Neural cell (in vitro differentiated cells): ENCODE measurements around the gene APOBEC3F. TPM values are rescaled to one million over a fixed set of nuclear protein-coding genes. Genes with fewer than 3 reads are reported as not detected.
"Not testable (repeated sequence)": the region's sequence is repeated elsewhere in the genome, so short reads cannot be mapped to it uniquely, and the experiment has no call there.

Experiments
- H2AFZ ChIP-seq: fragments of 200-600, 300-800 bp; sonication (generic), shearing (Covaris generic); 2 replicates; pipeline ENCODE4 v1.6.0; 2014; ENCODE audit warnings: low read depth, mild to moderate bottlenecking, antibody characterized with exemption, low read length, moderate library complexity
- H3F3A ChIP-seq: fragments of 200-600 bp; shearing (Covaris generic); 2 replicates; pipeline ENCODE4 v1.6.1; 2016; ENCODE audit warnings: mild to moderate bottlenecking, moderate library complexity, mixed read lengths, antibody characterized with exemption, low read length; ENCODE audit not compliant: insufficient read depth, poor library complexity, severe bottlenecking
- H3K27ac ChIP-seq: fragments of 200-600, 300-800 bp; sonication (generic), shearing (Covaris generic); 2 replicates; pipeline ENCODE4 v1.5.1; 2014; ENCODE audit warnings: mild to moderate bottlenecking, low read length, moderate library complexity
- H3K27me3 ChIP-seq: fragments of 300-800, 200-600 bp; sonication (generic), shearing (Covaris generic); 2 replicates; pipeline ENCODE4 v1.6.0; 2014; ENCODE audit warnings: mild to moderate bottlenecking, low read depth, low read length, moderate library complexity; ENCODE audit not compliant: insufficient read depth
- H3K36me3 ChIP-seq: fragments of 300-800, 200-600 bp; sonication (generic), shearing (Covaris generic); 2 replicates; pipeline ENCODE4 v1.5.1; 2014; ENCODE audit warnings: mild to moderate bottlenecking, antibody characterized with exemption, low read length, moderate library complexity; ENCODE audit not compliant: insufficient read depth
- H3K4me2 ChIP-seq: fragments of 300-800, 200-600 bp; sonication (generic), shearing (Covaris generic); 2 replicates; pipeline ENCODE4 v1.6.0; 2014; ENCODE audit warnings: mild to moderate bottlenecking, low read length
- H3K4me3 ChIP-seq: fragments of 300-800, 200-600 bp; sonication (generic), shearing (Covaris generic); 2 replicates; pipeline ENCODE4 v1.5.1; 2014; ENCODE audit warnings: mild to moderate bottlenecking, low read length, moderate library complexity
- H3K79me2 ChIP-seq: fragments of 200-600 bp; shearing (Covaris generic); replicated peaks from 2 replicates; pipeline ENCODE4 v1.6.0; 2014; ENCODE audit warnings: mild to moderate bottlenecking, low read length, moderate library complexity; ENCODE audit not compliant: insufficient read depth
- H3K9ac ChIP-seq: fragments of 300-800, 200-600 bp; sonication (generic), shearing (Covaris generic); 2 replicates; pipeline ENCODE4 v1.6.1; 2016; ENCODE audit warnings: mild to moderate bottlenecking, low read length, mixed read lengths
- H3K9me2 ChIP-seq: fragments of 200-600 bp; shearing (Covaris generic); 2 replicates; pipeline ENCODE4 v1.6.1; 2016; ENCODE audit warnings: mild to moderate bottlenecking, low read length, mixed read lengths; ENCODE audit not compliant: insufficient read depth
- H3K9me3 ChIP-seq: fragments of 200-600, 300-800 bp; sonication (generic), shearing (Covaris generic); 2 replicates; pipeline ENCODE4 v1.6.1; 2016; ENCODE audit warnings: mild to moderate bottlenecking, mixed run types, low read length, moderate library complexity, mixed read lengths
- H4K20me1 ChIP-seq: fragments of 200-600 bp; shearing (Covaris generic); 2 replicates; pipeline ENCODE4 v1.6.1; 2016; ENCODE audit warnings: mild to moderate bottlenecking, mixed run types; ENCODE audit not compliant: insufficient read depth
- EP300 ChIP-seq: fragments of 450-650 bp; conservative IDR thresholded peaks from 2 replicates; pipeline ENCODE4 v1.6.1; 2014; ENCODE audit warnings: antibody characterized with exemption, mild to moderate bottlenecking, moderate library complexity; ENCODE audit not compliant: poor library complexity, severe bottlenecking
- EZH2 ChIP-seq: fragments of 200-600, 300-800 bp; shearing (Covaris generic), sonication (generic); IDR thresholded peaks from 2 replicates; pipeline ENCODE4 v1.6.1; 2014; ENCODE audit warnings: antibody characterized with exemption, low read length, borderline replicate concordance, mild to moderate bottlenecking; ENCODE audit not compliant: insufficient read depth, poor library complexity, severe bottlenecking
- MXI1 ChIP-seq: fragments of 450-650 bp; conservative IDR thresholded peaks from 2 replicates; pipeline ENCODE4 v1.6.1; 2014; ENCODE audit warnings: antibody characterized with exemption, mild to moderate bottlenecking; ENCODE audit not compliant: poor library complexity, severe bottlenecking
- POLR2AphosphoS5 ChIP-seq: IDR thresholded peaks from 2 replicates; pipeline ENCODE4 v1.6.1; 2012
- RAD21 ChIP-seq: fragments of 450-650 bp; conservative IDR thresholded peaks from 2 replicates; pipeline ENCODE4 v1.6.1; 2014; ENCODE audit warnings: antibody characterized with exemption, mild to moderate bottlenecking, moderate library complexity
- SMC3 ChIP-seq: fragments of 450-650 bp; conservative IDR thresholded peaks from 2 replicates; pipeline ENCODE4 v1.6.1; 2014; ENCODE audit warnings: antibody characterized with exemption, mild to moderate bottlenecking, moderate library complexity; ENCODE audit not compliant: poor library complexity
- TAF1 ChIP-seq: IDR thresholded peaks from 2 replicates; pipeline ENCODE4 v1.6.1; 2012; ENCODE audit warnings: low read depth
- polyA minus RNA-seq: library from RNA; depleted of rRNA, polyadenylated mRNA; stranded (reverse); fragments of >200 nt; gene quantifications from 2 replicates; pipeline ENCODE4 v1.2.3, GENCODE V29; 2014
- polyA plus RNA-seq: library from polyadenylated mRNA; depleted of rRNA; stranded (reverse); fragments of >200 nt; gene quantifications from 2 replicates; pipeline ENCODE4 v1.2.3, GENCODE V29; 2014
- TF ChIP-seq, protein P1 (sequence below): fragments of 450-650 bp; IDR thresholded peaks from 2 replicates; pipeline ENCODE4 v1.5.1; 2014; ENCODE audit warnings: antibody characterized with exemption, mild to moderate bottlenecking, moderate library complexity; ENCODE audit not compliant: poor library complexity, severe bottlenecking
- TF ChIP-seq, protein P2 (sequence below): IDR thresholded peaks from 2 replicates; pipeline ENCODE4 v1.6.1; 2012; ENCODE audit warnings: borderline replicate concordance

The APOBEC3F gene
- polyA plus RNA-seq: not detected in 2 replicates
- polyA minus RNA-seq: not detected in 2 replicates

- H3K27me3 ChIP-seq, H3K9ac ChIP-seq, H3K4me3 ChIP-seq, H4K20me1 ChIP-seq, H3K4me2 ChIP-seq, H3F3A ChIP-seq, H3K9me2 ChIP-seq, H2AFZ ChIP-seq, H3K9me3 ChIP-seq, H3K27ac ChIP-seq, H3K79me2 ChIP-seq, H3K36me3 ChIP-seq: not testable (repeated sequence)
Observed at GRCh38 chr22:39040538-39041296, at the start of gene APOBEC3F. Gene APOBEC3F (plus strand): TSS chr22:39040864. CDS start chr22:39040961, 97 bp downstream.

GRCh38 chr22:38992871-38993371 lies 47.7 kb upstream of the APOBEC3F start:
- not testable (repeated sequence) for H3K27ac ChIP-seq, H3K36me3 ChIP-seq, H3F3A ChIP-seq, H3K9me3 ChIP-seq, H4K20me1 ChIP-seq, H3K4me3 ChIP-seq, H2AFZ ChIP-seq, H3K9ac ChIP-seq, H3K79me2 ChIP-seq, H3K27me3 ChIP-seq, H3K4me2 ChIP-seq, H3K9me2 ChIP-seq

DNA sequence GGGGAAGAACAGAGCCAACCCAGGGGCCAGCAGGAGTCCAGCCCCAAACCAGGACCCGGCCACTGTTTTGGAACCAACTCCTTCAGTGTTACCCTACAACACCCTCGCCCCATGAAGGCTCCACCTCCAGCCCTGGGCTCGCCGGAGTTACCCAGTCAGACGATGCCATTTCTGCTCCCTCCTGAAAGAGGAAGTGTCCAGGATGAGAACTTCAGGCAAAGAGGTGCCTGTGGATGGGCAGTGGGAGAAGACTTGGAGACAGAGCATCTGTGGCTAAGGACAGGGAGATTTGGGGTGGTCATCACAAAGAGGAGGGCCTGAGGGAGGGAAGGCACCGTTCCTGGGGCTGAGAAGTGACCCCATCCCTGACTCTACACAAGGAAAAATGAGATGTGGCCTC lies 44.6 kb upstream of the APOBEC3F start:
- Histone ChIP-seq H3K36me3 (no peaks in the 10 kb centered on the region), H3K4me2 (no peak overlapping the region), H3K4me3 (no peak overlapping the region), H3K27me3 (no peaks in the 10 kb centered on the region), H3K79me2 (no peaks in the 10 kb centered on the region), H4K20me1 (no peaks in the 10 kb centered on the region), H2AFZ (no peak overlapping the region), H3F3A (no peaks in the 10 kb centered on the region), H3K9ac (no peak overlapping the region), H3K9me3 (no peaks in the 10 kb centered on the region), H3K27ac (no peak overlapping the region), H3K9me2 (no peaks in the 10 kb centered on the region)
- TF ChIP-seq RAD21 (no peak), EZH2 (no peak), MXI1 (no peak), EP300 (no peak), TAF1 (no peak), SMC3 (no peak), POLR2AphosphoS5 (no peak)
- TF ChIP-seq, protein P1, sequence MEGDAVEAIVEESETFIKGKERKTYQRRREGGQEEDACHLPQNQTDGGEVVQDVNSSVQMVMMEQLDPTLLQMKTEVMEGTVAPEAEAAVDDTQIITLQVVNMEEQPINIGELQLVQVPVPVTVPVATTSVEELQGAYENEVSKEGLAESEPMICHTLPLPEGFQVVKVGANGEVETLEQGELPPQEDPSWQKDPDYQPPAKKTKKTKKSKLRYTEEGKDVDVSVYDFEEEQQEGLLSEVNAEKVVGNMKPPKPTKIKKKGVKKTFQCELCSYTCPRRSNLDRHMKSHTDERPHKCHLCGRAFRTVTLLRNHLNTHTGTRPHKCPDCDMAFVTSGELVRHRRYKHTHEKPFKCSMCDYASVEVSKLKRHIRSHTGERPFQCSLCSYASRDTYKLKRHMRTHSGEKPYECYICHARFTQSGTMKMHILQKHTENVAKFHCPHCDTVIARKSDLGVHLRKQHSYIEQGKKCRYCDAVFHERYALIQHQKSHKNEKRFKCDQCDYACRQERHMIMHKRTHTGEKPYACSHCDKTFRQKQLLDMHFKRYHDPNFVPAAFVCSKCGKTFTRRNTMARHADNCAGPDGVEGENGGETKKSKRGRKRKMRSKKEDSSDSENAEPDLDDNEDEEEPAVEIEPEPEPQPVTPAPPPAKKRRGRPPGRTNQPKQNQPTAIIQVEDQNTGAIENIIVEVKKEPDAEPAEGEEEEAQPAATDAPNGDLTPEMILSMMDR: no peak
- TF ChIP-seq, protein P2, sequence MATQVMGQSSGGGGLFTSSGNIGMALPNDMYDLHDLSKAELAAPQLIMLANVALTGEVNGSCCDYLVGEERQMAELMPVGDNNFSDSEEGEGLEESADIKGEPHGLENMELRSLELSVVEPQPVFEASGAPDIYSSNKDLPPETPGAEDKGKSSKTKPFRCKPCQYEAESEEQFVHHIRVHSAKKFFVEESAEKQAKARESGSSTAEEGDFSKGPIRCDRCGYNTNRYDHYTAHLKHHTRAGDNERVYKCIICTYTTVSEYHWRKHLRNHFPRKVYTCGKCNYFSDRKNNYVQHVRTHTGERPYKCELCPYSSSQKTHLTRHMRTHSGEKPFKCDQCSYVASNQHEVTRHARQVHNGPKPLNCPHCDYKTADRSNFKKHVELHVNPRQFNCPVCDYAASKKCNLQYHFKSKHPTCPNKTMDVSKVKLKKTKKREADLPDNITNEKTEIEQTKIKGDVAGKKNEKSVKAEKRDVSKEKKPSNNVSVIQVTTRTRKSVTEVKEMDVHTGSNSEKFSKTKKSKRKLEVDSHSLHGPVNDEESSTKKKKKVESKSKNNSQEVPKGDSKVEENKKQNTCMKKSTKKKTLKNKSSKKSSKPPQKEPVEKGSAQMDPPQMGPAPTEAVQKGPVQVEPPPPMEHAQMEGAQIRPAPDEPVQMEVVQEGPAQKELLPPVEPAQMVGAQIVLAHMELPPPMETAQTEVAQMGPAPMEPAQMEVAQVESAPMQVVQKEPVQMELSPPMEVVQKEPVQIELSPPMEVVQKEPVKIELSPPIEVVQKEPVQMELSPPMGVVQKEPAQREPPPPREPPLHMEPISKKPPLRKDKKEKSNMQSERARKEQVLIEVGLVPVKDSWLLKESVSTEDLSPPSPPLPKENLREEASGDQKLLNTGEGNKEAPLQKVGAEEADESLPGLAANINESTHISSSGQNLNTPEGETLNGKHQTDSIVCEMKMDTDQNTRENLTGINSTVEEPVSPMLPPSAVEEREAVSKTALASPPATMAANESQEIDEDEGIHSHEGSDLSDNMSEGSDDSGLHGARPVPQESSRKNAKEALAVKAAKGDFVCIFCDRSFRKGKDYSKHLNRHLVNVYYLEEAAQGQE: no peak
